A549 treated with Hydrocortisone at 1 μM for 4 hours (cell line): ENCODE measurements around the gene SLC43A2. TPM values are rescaled to one million over a fixed set of nuclear protein-coding genes. Genes with fewer than 3 reads are reported as not detected.

Source experiments
- total RNA-seq: library from RNA; stranded (reverse); fragments of 200-300 nt; extraction: Qiagen RNA extraction; gene quantifications from 5 replicates; pipeline ENCODE4 v1.2.3, GENCODE V29; 2022

SLC43A2 gene
- 4.9 to 6.2 TPM (median 5.9 TPM) in 5 replicates for total RNA-seq

GRCh38 chr17:1627982-1628855, at the start of gene SLC43A2:
TSS of gene SLC43A2 (minus strand) at chr17:1628834. CDS start at chr17:1627874, 960 bp downstream.

GRCh38 chr17:1649844-1650501, 21.3 kb upstream of the SLC43A2 start, which contains the start of gene RILP:
TSS of gene RILP (minus strand) at chr17:1649866. CDS start at chr17:1649804, 62 bp downstream.

GRCh38 chr17:1645207-1646171, 16.9 kb upstream of the SLC43A2 start, which contains the start of gene SCARF1:
TSS of gene SCARF1 (minus strand) at chr17:1645732. CDS start at chr17:1645697, 35 bp downstream.

Other genes with a start within 250 kb of the SLC43A2 start
- gene YWHAE, start 228.6 kb downstream of the SLC43A2 start, total RNA-seq: 541 to 1,166 TPM (median 607 TPM) in 5 replicates
- gene CRK, start 172.6 kb downstream of the SLC43A2 start, total RNA-seq: 81.2 to 111 TPM (median 88.6 TPM) in 5 replicates
- 123 to 137 TPM (median 134 TPM) in 5 replicates for gene MYO1C, start 136.1 kb downstream of the SLC43A2 start, total RNA-seq
- gene INPP5K, start 112.2 kb downstream of the SLC43A2 start, total RNA-seq: 24.1 to 26.5 TPM (median 25.8 TPM) in 5 replicates
- 63.5 to 70.5 TPM (median 66.9 TPM) in 5 replicates for gene PITPNA, start 66.0 kb downstream of the SLC43A2 start, total RNA-seq
- gene SCARF1, start 16.9 kb upstream of the SLC43A2 start, total RNA-seq: 0.18 to 0.38 TPM (median 0.21 TPM) in 5 replicates
- 11.5 to 19.8 TPM (median 16.9 TPM) in 5 replicates for gene RILP, start 21.0 kb upstream of the SLC43A2 start, total RNA-seq
- 246 to 278 TPM (median 255 TPM) in 5 replicates for gene PRPF8, start 56.0 kb upstream of the SLC43A2 start, total RNA-seq
- 1.3 to 1.9 TPM (median 1.6 TPM) in 5 replicates for gene TLCD2, start 81.5 kb upstream of the SLC43A2 start, total RNA-seq
- 26.4 to 32.9 TPM (median 28.7 TPM) in 5 replicates for gene WDR81, start 95.9 kb upstream of the SLC43A2 start, total RNA-seq
- 2.9 to 3.8 TPM (median 3.2 TPM) in 5 replicates for gene SERPINF2, start 114.0 kb upstream of the SLC43A2 start, total RNA-seq
- gene SERPINF1, start 133.2 kb upstream of the SLC43A2 start, total RNA-seq: 1.8 to 3.8 TPM (median 2.2 TPM) in 5 replicates
- 8.5 to 10.2 TPM (median 9.1 TPM) in 5 replicates for gene SMYD4, start 201.1 kb upstream of the SLC43A2 start, total RNA-seq
- gene RPA1, start 201.2 kb upstream of the SLC43A2 start, total RNA-seq: 68.4 to 79.3 TPM (median 75.0 TPM) in 5 replicates